Measurements from ENCODE around the gene PFN3.

Gene PFN3, protein sequence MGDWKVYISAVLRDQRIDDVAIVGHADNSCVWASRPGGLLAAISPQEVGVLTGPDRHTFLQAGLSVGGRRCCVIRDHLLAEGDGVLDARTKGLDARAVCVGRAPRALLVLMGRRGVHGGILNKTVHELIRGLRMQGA

DNA sequence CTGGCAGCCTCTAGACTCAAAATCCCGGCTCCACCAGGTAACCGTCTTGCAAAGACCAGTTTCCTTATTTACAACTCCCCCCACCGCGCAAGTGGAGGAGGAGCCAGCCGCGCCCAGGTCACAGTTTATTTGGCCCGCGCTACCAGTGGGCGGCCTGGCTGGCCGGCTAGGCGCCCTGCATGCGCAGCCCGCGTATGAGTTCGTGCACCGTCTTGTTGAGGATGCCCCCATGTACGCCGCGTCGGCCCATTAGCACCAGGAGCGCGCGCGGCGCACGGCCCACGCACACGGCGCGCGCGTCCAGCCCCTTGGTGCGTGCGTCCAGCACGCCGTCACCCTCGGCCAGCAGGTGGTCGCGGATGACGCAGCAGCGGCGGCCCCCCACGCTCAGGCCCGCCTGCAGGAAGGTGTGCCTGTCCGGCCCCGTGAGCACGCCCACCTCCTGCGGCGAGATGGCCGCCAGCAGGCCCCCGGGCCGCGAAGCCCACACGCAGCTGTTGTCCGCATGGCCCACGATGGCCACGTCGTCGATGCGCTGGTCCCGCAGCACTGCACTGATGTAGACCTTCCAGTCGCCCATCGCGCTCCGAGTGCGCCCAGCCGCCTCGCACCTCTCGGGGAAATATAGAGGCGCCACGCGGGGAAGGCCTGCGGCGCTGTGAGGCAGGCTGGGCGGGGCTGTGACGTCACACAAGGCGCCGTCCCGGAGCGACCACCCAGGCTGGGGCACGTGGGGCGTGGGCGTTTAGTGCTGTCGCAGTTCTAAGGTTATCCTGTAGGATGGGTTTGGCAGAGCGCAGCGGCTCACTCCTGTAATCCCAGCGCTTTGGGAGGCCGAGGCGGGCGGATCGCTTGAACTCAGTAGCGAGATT lies at the start of gene PFN3:
Gene PFN3 (minus strand): TSS at position 665 of the 872 bp plus-strand sequence. CDS start 85 bp downstream, at position 580.
- in situ Hi-C loops (cut with MboI; ENCODE audit: low sequenced_read_pairs, unreplicated experiment), result loop anchor here (10.0 kb wide), 1 partner anchor 55 kb away; no protein-coding TSS in a partner anchor
- TF ChIP-seq, protein P1, sequence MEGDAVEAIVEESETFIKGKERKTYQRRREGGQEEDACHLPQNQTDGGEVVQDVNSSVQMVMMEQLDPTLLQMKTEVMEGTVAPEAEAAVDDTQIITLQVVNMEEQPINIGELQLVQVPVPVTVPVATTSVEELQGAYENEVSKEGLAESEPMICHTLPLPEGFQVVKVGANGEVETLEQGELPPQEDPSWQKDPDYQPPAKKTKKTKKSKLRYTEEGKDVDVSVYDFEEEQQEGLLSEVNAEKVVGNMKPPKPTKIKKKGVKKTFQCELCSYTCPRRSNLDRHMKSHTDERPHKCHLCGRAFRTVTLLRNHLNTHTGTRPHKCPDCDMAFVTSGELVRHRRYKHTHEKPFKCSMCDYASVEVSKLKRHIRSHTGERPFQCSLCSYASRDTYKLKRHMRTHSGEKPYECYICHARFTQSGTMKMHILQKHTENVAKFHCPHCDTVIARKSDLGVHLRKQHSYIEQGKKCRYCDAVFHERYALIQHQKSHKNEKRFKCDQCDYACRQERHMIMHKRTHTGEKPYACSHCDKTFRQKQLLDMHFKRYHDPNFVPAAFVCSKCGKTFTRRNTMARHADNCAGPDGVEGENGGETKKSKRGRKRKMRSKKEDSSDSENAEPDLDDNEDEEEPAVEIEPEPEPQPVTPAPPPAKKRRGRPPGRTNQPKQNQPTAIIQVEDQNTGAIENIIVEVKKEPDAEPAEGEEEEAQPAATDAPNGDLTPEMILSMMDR (IDR thresholded peaks at IDR 0.05; ENCODE audit: borderline replicate concordance, control extremely low read depth, extremely low read depth, insufficient read depth, missing control alignments), result no peak
- DNase-seq (ENCODE audit: low spot score), result no peak

DNA sequence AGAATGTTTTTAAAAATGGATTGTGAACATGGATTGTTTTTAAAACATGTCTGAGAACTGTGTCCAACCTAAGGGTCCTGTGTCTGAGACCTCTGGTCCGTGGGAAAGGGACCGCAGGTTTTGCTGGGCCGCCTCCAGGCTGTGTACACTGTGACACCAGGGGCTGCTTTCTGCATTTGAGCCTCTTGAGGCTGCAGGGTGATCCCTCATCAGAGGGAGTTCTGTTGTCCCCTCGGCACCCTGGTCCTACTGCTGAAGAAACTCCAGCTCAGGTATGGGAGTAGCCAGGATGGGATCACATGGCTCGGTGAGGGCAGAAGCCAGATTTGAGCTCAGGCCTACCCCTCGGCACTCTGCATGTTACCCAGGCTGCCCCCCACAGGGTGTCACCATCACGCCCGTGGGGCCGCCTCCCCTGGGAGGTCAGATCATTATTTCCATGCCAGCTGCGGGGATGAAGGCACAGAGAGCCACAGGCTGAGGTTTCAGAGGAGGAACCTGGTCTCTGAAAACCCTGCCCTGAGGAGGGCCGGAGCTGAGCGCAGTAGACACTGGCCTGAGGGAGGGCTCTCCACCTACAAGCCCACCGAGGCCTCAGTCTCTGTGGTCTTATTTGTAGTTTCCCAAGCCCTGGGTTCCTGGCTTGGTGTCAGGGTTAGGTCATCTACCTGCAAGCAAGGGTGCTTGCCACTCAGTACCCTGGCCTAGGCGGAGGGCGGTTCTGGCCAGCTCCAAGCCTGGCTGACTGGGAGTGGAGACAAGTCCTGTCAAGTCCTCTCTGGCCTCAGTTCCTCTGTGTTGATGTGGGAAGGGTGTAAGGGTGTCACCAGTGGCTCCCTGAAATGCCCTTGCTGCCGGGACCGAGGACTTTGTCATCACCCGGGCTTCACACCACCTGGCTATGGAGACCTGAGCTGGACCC lies 48.9 kb upstream of the PFN3 start:
- in situ Hi-C loops (cut with MboI; ENCODE audit: low sequenced_read_pairs, unreplicated experiment), result loop anchor here (10.0 kb wide), 1 partner anchor 45 kb away; the partner anchor contains the start of genes F12 and PFN3
- TF ChIP-seq, protein P1 (IDR thresholded peaks at IDR 0.05; ENCODE audit: borderline replicate concordance, control extremely low read depth, extremely low read depth, insufficient read depth, missing control alignments), result no peak
- no peak for DNase-seq (ENCODE audit: low spot score)

DNA sequence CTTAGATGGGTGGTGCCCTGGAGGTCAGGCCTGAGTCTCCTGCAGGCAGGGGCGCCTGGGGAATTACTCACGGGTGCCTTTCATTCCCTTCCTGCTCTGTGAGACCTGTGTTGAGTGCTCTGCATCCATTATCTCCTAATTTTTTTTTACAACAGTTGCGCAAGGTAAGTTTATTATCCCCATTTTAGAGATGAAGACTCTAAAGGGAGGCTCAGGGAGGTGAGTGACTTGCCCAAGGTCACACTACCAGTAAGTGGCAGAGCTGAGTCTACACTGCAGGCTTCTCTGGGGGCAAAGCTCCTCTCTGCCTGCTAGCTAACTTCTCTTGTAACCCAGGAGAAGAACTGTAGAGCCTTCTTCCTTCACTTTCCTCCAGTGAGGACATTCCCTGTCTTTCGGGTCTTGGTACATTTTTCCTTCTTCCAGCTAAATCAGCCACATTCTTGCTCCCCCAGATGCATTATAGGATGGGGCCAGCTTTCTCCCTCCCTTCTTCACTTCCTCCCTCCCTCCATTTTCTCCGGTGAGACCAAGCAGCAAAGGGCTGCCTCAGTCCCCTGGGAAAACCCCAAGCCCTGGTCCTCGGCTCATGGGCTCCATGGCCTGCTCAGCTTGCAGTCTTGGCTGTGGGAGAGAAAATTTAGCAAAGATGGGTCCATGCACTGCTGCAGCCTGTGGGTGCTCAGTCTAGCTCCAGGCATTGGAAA lies 47.9 kb upstream of the PFN3 start:
- TF ChIP-seq, protein P1 (IDR thresholded peaks at IDR 0.05; ENCODE audit: borderline replicate concordance, control extremely low read depth, extremely low read depth, insufficient read depth, missing control alignments), result no peak
- in situ Hi-C loops (cut with MboI; ENCODE audit: low sequenced_read_pairs, unreplicated experiment), result no loop called here
- DNase-seq (ENCODE audit: low spot score), result no peak

DNA sequence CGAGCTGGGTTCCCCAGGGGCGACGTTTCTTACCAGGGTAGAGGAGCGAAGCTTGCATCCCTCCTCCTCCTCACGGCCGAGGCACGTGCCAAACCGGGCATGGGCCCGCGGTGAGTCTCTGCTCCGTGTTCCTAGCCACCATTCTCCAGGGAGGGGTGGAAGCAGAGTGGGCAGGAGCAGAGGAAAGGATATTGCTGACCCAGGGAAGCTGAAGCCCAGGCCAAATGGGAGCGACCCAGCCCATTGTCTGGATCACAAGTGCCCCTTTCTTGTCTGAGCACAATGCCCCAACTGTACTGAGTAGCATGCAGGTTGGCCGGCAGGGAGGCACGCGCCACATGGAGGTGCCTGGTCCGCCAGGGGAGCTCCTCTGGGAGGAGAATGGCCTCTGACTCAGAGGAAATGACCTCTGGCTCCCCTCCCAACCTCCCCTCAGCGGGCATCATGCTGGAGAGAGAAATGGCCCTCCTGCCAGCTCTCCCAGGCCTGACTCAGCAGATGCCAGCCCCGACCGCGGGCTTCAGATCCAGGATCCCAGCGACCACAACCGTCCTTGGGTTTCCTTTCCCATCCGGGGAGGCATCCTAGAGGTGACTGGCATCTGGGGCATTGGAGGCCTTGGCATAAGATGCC lies 47.3 kb upstream of the PFN3 start:
- TF ChIP-seq, protein P1 (IDR thresholded peaks at IDR 0.05; ENCODE audit: borderline replicate concordance, control extremely low read depth, extremely low read depth, insufficient read depth, missing control alignments), result no peak
- no peak for DNase-seq (ENCODE audit: low spot score)
- in situ Hi-C loops (cut with MboI; ENCODE audit: low sequenced_read_pairs, unreplicated experiment), result no loop called here

DNA sequence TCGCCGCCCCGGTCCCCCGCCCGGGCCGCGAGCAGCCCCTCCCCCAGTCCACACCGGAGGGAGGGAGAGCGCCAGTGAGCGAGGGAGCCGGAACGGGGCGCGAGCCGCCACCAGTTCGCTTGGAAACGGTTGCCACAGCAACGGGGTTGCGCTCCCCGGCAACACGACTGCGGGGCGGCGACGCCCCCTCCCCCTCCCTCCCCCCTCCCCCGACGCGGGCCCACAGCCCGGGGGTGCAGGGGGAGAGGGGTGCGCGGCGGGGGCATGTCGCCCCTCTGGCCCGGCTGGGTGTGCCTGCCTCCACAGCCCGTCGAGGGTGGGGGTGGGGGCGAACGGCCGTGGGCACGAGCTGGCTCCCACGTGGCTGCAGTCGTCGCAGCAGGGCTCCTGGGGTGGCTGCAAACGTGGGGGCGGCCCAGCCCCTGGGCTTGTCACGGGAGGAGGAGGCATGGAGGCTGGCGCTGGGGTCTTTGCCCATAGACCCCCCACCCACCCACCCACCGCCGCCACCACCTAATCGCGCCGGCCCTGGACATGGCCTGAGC lies 46.7 kb upstream of the PFN3 start:
- in situ Hi-C loops (cut with MboI; ENCODE audit: low sequenced_read_pairs, unreplicated experiment), result no loop called here
- peak; percentile 86 for DNase-seq (ENCODE audit: low spot score)
- TF ChIP-seq, protein P1 (IDR thresholded peaks at IDR 0.05; ENCODE audit: borderline replicate concordance, control extremely low read depth, extremely low read depth, insufficient read depth, missing control alignments), result no peak
